ENCODE data around the gene HLA-B.

Gene HLA-B

GRCh38 chr6:31340228-31340627 is 16.8 kb downstream of the HLA-B start:
- H3K9me3 ChIP-seq (ENCODE audit: control insufficient read depth, insufficient read depth, low read length) = peaks cover 3% of the 10 kb centered on the region; the same call in 1 of the 2 replicates
- H3K27me3 ChIP-seq (ENCODE audit: control insufficient read depth, insufficient read depth, low read length) = no peaks in the 10 kb centered on the region
- no peaks in the 10 kb centered on the region for H3K36me3 ChIP-seq (ENCODE audit: control insufficient read depth, insufficient read depth, low read length)
- no peak overlapping the region for H3K4me3 ChIP-seq (ENCODE audit: low read length)
- no peaks in the 10 kb centered on the region for H3K4me1 ChIP-seq (ENCODE audit: control insufficient read depth, insufficient read depth, low read length)
- no peak for DNase-seq (ENCODE audit: low read depth, low spot score)
- H3K27ac ChIP-seq (ENCODE audit: low read length) = no peak overlapping the region

GRCh38 chr6:31339210-31339609 is 17.8 kb downstream of the HLA-B start:
- no peaks in the 10 kb centered on the region for H3K27me3 ChIP-seq (ENCODE audit: control insufficient read depth, insufficient read depth, low read length)
- no peaks in the 10 kb centered on the region for H3K4me1 ChIP-seq (ENCODE audit: control insufficient read depth, insufficient read depth, low read length)
- no peak overlapping the region for H3K27ac ChIP-seq (ENCODE audit: low read length)
- no peak overlapping the region for H3K4me3 ChIP-seq (ENCODE audit: low read length)
- WGBS (ENCODE audit: insufficient coverage, insufficient read length) = no CpG with 5 or more reads among the region's 3 CpGs
- no peaks in the 10 kb centered on the region for H3K36me3 ChIP-seq (ENCODE audit: control insufficient read depth, insufficient read depth, low read length)
- peaks cover 3% of the 10 kb centered on the region; the same call in 1 of the 2 replicates for H3K9me3 ChIP-seq (ENCODE audit: control insufficient read depth, insufficient read depth, low read length)
- DNase-seq (ENCODE audit: low read depth, low spot score) = no peak

- Histone ChIP-seq H3K9me3 (ENCODE audit: control insufficient read depth, insufficient read depth, low read length) (peaks cover 3% of the 10 kb centered on the region; the same call in 1 of the 2 replicates), H3K4me3 (ENCODE audit: low read length) (no peak overlapping the region), H3K4me1 (ENCODE audit: control insufficient read depth, insufficient read depth, low read length) (no peaks in the 10 kb centered on the region), H3K36me3 (ENCODE audit: control insufficient read depth, insufficient read depth, low read length) (no peaks in the 10 kb centered on the region), H3K27me3 (ENCODE audit: control insufficient read depth, insufficient read depth, low read length) (no peaks in the 10 kb centered on the region), H3K27ac (ENCODE audit: low read length) (no peak overlapping the region)
- DNase-seq (ENCODE audit: low read depth, low spot score) = no peak
- WGBS (ENCODE audit: insufficient coverage, insufficient read length) = no CpG with 5 or more reads among the region's 3 CpGs
Measured at GRCh38 chr6:31336896-31337496, 20.0 kb downstream of the HLA-B start.

- WGBS (ENCODE audit: insufficient coverage, insufficient read length) = no CpG with 5 or more reads among the region's 4 CpGs
- DNase-seq (ENCODE audit: low read depth, low spot score) = no peak
- no peaks in the 10 kb centered on the region for H3K27me3 ChIP-seq (ENCODE audit: control insufficient read depth, insufficient read depth, low read length)
- H3K4me1 ChIP-seq (ENCODE audit: control insufficient read depth, insufficient read depth, low read length) = no peaks in the 10 kb centered on the region
- H3K9me3 ChIP-seq (ENCODE audit: control insufficient read depth, insufficient read depth, low read length) = peaks cover 3% of the 10 kb centered on the region; the same call in 1 of the 2 replicates
- H3K27ac ChIP-seq (ENCODE audit: low read length) = no peak overlapping the region
- no peaks in the 10 kb centered on the region for H3K36me3 ChIP-seq (ENCODE audit: control insufficient read depth, insufficient read depth, low read length)
- no peak overlapping the region for H3K4me3 ChIP-seq (ENCODE audit: low read length)
Measured at GRCh38 chr6:31332637-31333602, 24.1 kb downstream of the HLA-B start.

GRCh38 chr6:31328355-31328960 is 28.5 kb downstream of the HLA-B start:
- no peaks in the 10 kb centered on the region for H3K9me3 ChIP-seq (ENCODE audit: control insufficient read depth, insufficient read depth, low read length)
- H3K4me1 ChIP-seq (ENCODE audit: control insufficient read depth, insufficient read depth, low read length) = no peaks in the 10 kb centered on the region
- H3K27me3 ChIP-seq (ENCODE audit: control insufficient read depth, insufficient read depth, low read length) = no peaks in the 10 kb centered on the region
- no peaks in the 10 kb centered on the region for H3K36me3 ChIP-seq (ENCODE audit: control insufficient read depth, insufficient read depth, low read length)
- H3K4me3 ChIP-seq (ENCODE audit: low read length) = no peak overlapping the region
- no peak overlapping the region for H3K27ac ChIP-seq (ENCODE audit: low read length)
- WGBS (ENCODE audit: insufficient coverage, insufficient read length) = no CpG with 5 or more reads among the region's 7 CpGs
- DNase-seq (ENCODE audit: low read depth, low spot score) = no peak

GRCh38 chr6:31321820-31322219 is 35.2 kb downstream of the HLA-B start:
- no peak overlapping the region for H3K4me3 ChIP-seq (ENCODE audit: low read length)
- no peak overlapping the region for H3K27ac ChIP-seq (ENCODE audit: low read length)
- H3K4me1 ChIP-seq (ENCODE audit: control insufficient read depth, insufficient read depth, low read length) = no peaks in the 10 kb centered on the region
- H3K27me3 ChIP-seq (ENCODE audit: control insufficient read depth, insufficient read depth, low read length) = no peaks in the 10 kb centered on the region
- no peaks in the 10 kb centered on the region for H3K9me3 ChIP-seq (ENCODE audit: control insufficient read depth, insufficient read depth, low read length)
- no peak for DNase-seq (ENCODE audit: low read depth, low spot score)
- no peaks in the 10 kb centered on the region for H3K36me3 ChIP-seq (ENCODE audit: control insufficient read depth, insufficient read depth, low read length)

GRCh38 chr6:31321005-31321707 is 35.8 kb downstream of the HLA-B start:
- WGBS (ENCODE audit: insufficient coverage, insufficient read length) = no CpG with 5 or more reads among the region's 1 CpG

GRCh38 chr6:31317036-31317435 is 39.9 kb downstream of the HLA-B start:
- 100% methylated on average over 1 of the region's 2 CpGs for WGBS (ENCODE audit: insufficient coverage, insufficient read length)
- Histone ChIP-seq H3K36me3 (ENCODE audit: control insufficient read depth, insufficient read depth, low read length) (no peaks in the 10 kb centered on the region), H3K27ac (ENCODE audit: low read length) (no peak overlapping the region), H3K4me3 (ENCODE audit: low read length) (no peak overlapping the region), H3K4me1 (ENCODE audit: control insufficient read depth, insufficient read depth, low read length) (no peaks in the 10 kb centered on the region), H3K27me3 (ENCODE audit: control insufficient read depth, insufficient read depth, low read length) (no peaks in the 10 kb centered on the region; the same call in 1 of the 2 replicates), H3K9me3 (ENCODE audit: control insufficient read depth, insufficient read depth, low read length) (no peaks in the 10 kb centered on the region)
- DNase-seq (ENCODE audit: low read depth, low spot score) = no peak

More at GRCh38 chr6:31321005-31321707, 35.8 kb downstream of the HLA-B start:
- no peaks in the 10 kb centered on the region for H3K4me1 ChIP-seq (ENCODE audit: control insufficient read depth, insufficient read depth, low read length)
- no peaks in the 10 kb centered on the region for H3K9me3 ChIP-seq (ENCODE audit: control insufficient read depth, insufficient read depth, low read length)
- no peak overlapping the region for H3K4me3 ChIP-seq (ENCODE audit: low read length)
- no peaks in the 10 kb centered on the region for H3K27me3 ChIP-seq (ENCODE audit: control insufficient read depth, insufficient read depth, low read length)
- H3K27ac ChIP-seq (ENCODE audit: low read length) = no peak overlapping the region
- DNase-seq (ENCODE audit: low read depth, low spot score) = no peak
- H3K36me3 ChIP-seq (ENCODE audit: control insufficient read depth, insufficient read depth, low read length) = no peaks in the 10 kb centered on the region

GRCh38 chr6:31309641-31310040 is 47.3 kb downstream of the HLA-B start:
- Histone ChIP-seq H3K4me3 (ENCODE audit: low read length) (no peak overlapping the region), H3K4me1 (ENCODE audit: control insufficient read depth, insufficient read depth, low read length) (no peaks in the 10 kb centered on the region), H3K36me3 (ENCODE audit: control insufficient read depth, insufficient read depth, low read length) (no peaks in the 10 kb centered on the region), H3K9me3 (ENCODE audit: control insufficient read depth, insufficient read depth, low read length) (no peaks in the 10 kb centered on the region), H3K27ac (ENCODE audit: low read length) (no peak overlapping the region), H3K27me3 (ENCODE audit: control insufficient read depth, insufficient read depth, low read length) (no peaks in the 10 kb centered on the region)
- WGBS (ENCODE audit: insufficient coverage, insufficient read length) = no CpG with 5 or more reads among the region's 2 CpGs
- DNase-seq (ENCODE audit: low read depth, low spot score) = no peak

GRCh38 chr6:31308845-31309175 is 48.2 kb downstream of the HLA-B start:
- H3K9me3 ChIP-seq (ENCODE audit: control insufficient read depth, insufficient read depth, low read length) = no peaks in the 10 kb centered on the region
- H3K36me3 ChIP-seq (ENCODE audit: control insufficient read depth, insufficient read depth, low read length) = no peaks in the 10 kb centered on the region
- H3K4me1 ChIP-seq (ENCODE audit: control insufficient read depth, insufficient read depth, low read length) = no peaks in the 10 kb centered on the region
- no CpG with 5 or more reads among the region's 11 CpGs for WGBS (ENCODE audit: insufficient coverage, insufficient read length)
- no peaks in the 10 kb centered on the region for H3K27me3 ChIP-seq (ENCODE audit: control insufficient read depth, insufficient read depth, low read length)
- H3K27ac ChIP-seq (ENCODE audit: low read length) = no peak overlapping the region
- no peak for DNase-seq (ENCODE audit: low read depth, low spot score)
- H3K4me3 ChIP-seq (ENCODE audit: low read length) = peak overlapping the region; percentile 66; the same call in 1 of the 2 replicates
